K562 (cell line): ENCODE measurements around the gene PRRT2. TPM values are rescaled to one million over a fixed set of nuclear protein-coding genes. Genes with fewer than 3 reads are reported as not detected.

Experiments used
- BMI1 ChIP-seq: fragments of 150-350 bp; IDR thresholded peaks from 2 replicates; pipeline ENCODE4 v1.6.1; 2014; ENCODE audit warnings: low read length
- BRD4 ChIP-seq: fragments of 200-600 bp; sonication (generic); IDR thresholded peaks from 2 replicates; pipeline ENCODE4 v1.6.1; 2017; ENCODE audit warnings: inconsistent platforms
- CBX1 ChIP-seq: sonication (generic); IDR thresholded peaks from 2 replicates; pipeline ENCODE4 v1.6.1; 2016; ENCODE audit warnings: antibody characterized with exemption, low read depth, mild to moderate bottlenecking
- ELF1 ChIP-seq: fragments of 200-800 bp; sonication (Bioruptor generic); IDR thresholded peaks from 2 replicates; pipeline ENCODE4 v1.6.1; 2016; ENCODE audit warnings: missing genetic modification characterization, missing compliant biosample characterization
- ETV1 ChIP-seq: fragments of 450-650 bp; conservative IDR thresholded peaks from 2 replicates; pipeline ENCODE4 v1.6.1; 2016; ENCODE audit warnings: missing genetic modification characterization, control low read depth, low read depth, missing compliant biosample characterization
- FOXM1 ChIP-seq, 2 experiments: fragments of 450-650 bp in 1 of 2; sonication (generic) in 1 of 2; formaldehyde crosslinking in 1 of 2; IDR thresholded peaks; 2 replicates each; pipeline versions ENCODE4 v1.6.1 to v1.9.0; 2017 to 2022; ENCODE audit warnings: low read depth in 2 of 2, mild to moderate bottlenecking in 2 of 2, missing genetic modification reagents in 1 of 2, moderate library complexity in 1 of 2
- GATAD2A ChIP-seq: fragments of 450-650 bp; IDR thresholded peaks from 2 replicates; pipeline ENCODE4 v1.6.1; 2017
- HCFC1 ChIP-seq: IDR thresholded peaks from 2 replicates; pipeline ENCODE4 v1.6.1; 2012; ENCODE audit warnings: low read depth, low read length, improper control_type of control experiment
- IRF2 ChIP-seq: sonication (generic); formaldehyde crosslinking; IDR thresholded peaks from 2 replicates; pipeline ENCODE4 v1.8.1; 2022; ENCODE audit warnings: mild to moderate bottlenecking, missing genetic modification reagents
- JUN ChIP-seq, 2 experiments: sonication (generic) in 1 of 2; formaldehyde crosslinking in 1 of 2; IDR thresholded peaks; 2 replicates each; pipeline versions ENCODE4 v1.6.1 to v1.8.0; 2012 to 2022; ENCODE audit warnings: borderline replicate concordance in 2 of 2, mild to moderate bottlenecking in 2 of 2, improper control_type of control experiment in 1 of 2, low read depth in 1 of 2, low read length in 1 of 2, missing genetic modification reagents in 1 of 2
- MYBL2 ChIP-seq, 2 experiments: fragments of 450-650 bp in 1 of 2; sonication (generic) in 1 of 2; formaldehyde crosslinking in 1 of 2; IDR thresholded peaks; 2 replicates each; pipeline versions ENCODE4 v1.6.1 to v1.8.1; 2017 to 2022; ENCODE audit warnings: borderline replicate concordance in 1 of 2, inconsistent platforms in 1 of 2, low read depth in 1 of 2, mild to moderate bottlenecking in 1 of 2, missing genetic modification reagents in 1 of 2, moderate library complexity in 1 of 2
- POLR2AphosphoS5 ChIP-seq: IDR thresholded peaks from 2 replicates; pipeline ENCODE4 v1.6.1; 2011; ENCODE audit warnings: mild to moderate bottlenecking, low read depth, low read length, moderate library complexity; ENCODE audit not compliant: control insufficient read depth, insufficient read depth
- RB1 ChIP-seq: fragments of 450-650 bp; IDR thresholded peaks from 2 replicates; pipeline ENCODE4 v1.6.1; 2017; ENCODE audit warnings: low read depth, mild to moderate bottlenecking
- RCOR1 ChIP-seq, 2 experiments: IDR thresholded peaks; 2 replicates each; pipeline ENCODE4 v1.6.1; 2012; ENCODE audit warnings: low read depth in 2 of 2, low read length in 2 of 2, borderline replicate concordance in 1 of 2, improper control_type of control experiment in 1 of 2
- SIN3B ChIP-seq: fragments of 450-650 bp; IDR thresholded peaks from 2 replicates; pipeline ENCODE4 v1.6.1; 2017; ENCODE audit warnings: low read depth, mild to moderate bottlenecking, moderate library complexity
- STAT5B ChIP-seq: fragments of 250-450 bp; sonication (Bioruptor Pico); IDR thresholded peaks from 2 replicates; pipeline ENCODE4 v1.8.0; 2021; ENCODE audit warnings: mild to moderate bottlenecking, inconsistent platforms
- TEAD4 ChIP-seq, 2 experiments: sonication (generic) in 1 of 2; formaldehyde crosslinking in 1 of 2; IDR thresholded peaks; 2 replicates each; pipeline versions ENCODE4 v1.6.1 to v1.8.0; 2012 to 2022; ENCODE audit warnings: borderline replicate concordance in 1 of 2, inconsistent platforms in 1 of 2, low read length in 1 of 2, mild to moderate bottlenecking in 1 of 2, missing genetic modification reagents in 1 of 2
- ZNF143 ChIP-seq: sonication (generic); formaldehyde crosslinking; IDR thresholded peaks from 2 replicates; pipeline ENCODE4 v1.9.0; 2022; ENCODE audit warnings: mild to moderate bottlenecking, missing genetic modification reagents
- ZNF197 ChIP-seq: fragments of 200-800 bp; sonication (Bioruptor generic); IDR thresholded peaks from 2 replicates; pipeline ENCODE4 v1.6.1; 2016; ENCODE audit warnings: low read depth, missing genetic modification characterization, missing compliant biosample characterization
- ZNF224 ChIP-seq: sonication (generic); formaldehyde crosslinking; IDR thresholded peaks from 2 replicates; pipeline ENCODE4 v1.8.0; 2022; ENCODE audit warnings: mild to moderate bottlenecking, missing genetic modification reagents
- polyA plus RNA-seq, 8 experiments: library from polyadenylated mRNA; depleted of rRNA in 4 of 8; stranded (reverse) in 5 of 8; unstranded in 3 of 8; fragments of >200 nt; fragmentation: Nextera tagmentation in 2 of 8; fragmentation: Illumina TruSeq in 1 of 8; extraction: Ambion mirVana in 2 of 8; extraction: Trizol in 1 of 8; gene quantifications; 2 replicates each; pipeline versions ENCODE4 v1.2.1 to v1.2.3, GENCODE V29; 2011 to 2014; ENCODE audit warnings: inconsistent platforms in 1 of 8, missing spikeins in 1 of 8
- total RNA-seq, 7 experiments: library from RNA; depleted of rRNA in 6 of 7; stranded (reverse); fragments of >200 nt in 6 of 7; fragmentation: Illumina TruSeq in 2 of 7; extraction: Trizol in 2 of 7; gene quantifications; 2 replicates each; pipeline versions ENCODE4 v1.2.1 to v1.2.3, GENCODE V29; 2011 to 2021; ENCODE audit warnings: low replicate concordance in 1 of 7
- TF ChIP-seq, protein P1 (sequence below), 2 experiments: fragments of 200-800 bp in 1 of 2; sonication (Bioruptor generic) in 1 of 2; sonication (generic) in 1 of 2; formaldehyde crosslinking in 1 of 2; IDR thresholded peaks in 1 of 2; conservative IDR thresholded peaks in 1 of 2; 2 replicates each; pipeline versions ENCODE4 v1.5.0 to v1.6.1; 2016 to 2020; ENCODE audit warnings: missing compliant biosample characterization in 1 of 2, missing genetic modification characterization in 1 of 2, missing genetic modification reagents in 1 of 2
- TF ChIP-seq, protein P2 (sequence below): sonication (generic); formaldehyde crosslinking; IDR thresholded peaks from 2 replicates; pipeline ENCODE4 v1.8.1; 2023; ENCODE audit warnings: mild to moderate bottlenecking, missing genetic modification reagents

The PRRT2 gene
- total and polyA plus RNA-seq, 9 of the 15 experiments (the other 6 are each of a cell fraction or from before 2014, with no cell fraction given), result 0.11 to 1.0 (median 0.42) TPM; not detected in 2

DNA sequence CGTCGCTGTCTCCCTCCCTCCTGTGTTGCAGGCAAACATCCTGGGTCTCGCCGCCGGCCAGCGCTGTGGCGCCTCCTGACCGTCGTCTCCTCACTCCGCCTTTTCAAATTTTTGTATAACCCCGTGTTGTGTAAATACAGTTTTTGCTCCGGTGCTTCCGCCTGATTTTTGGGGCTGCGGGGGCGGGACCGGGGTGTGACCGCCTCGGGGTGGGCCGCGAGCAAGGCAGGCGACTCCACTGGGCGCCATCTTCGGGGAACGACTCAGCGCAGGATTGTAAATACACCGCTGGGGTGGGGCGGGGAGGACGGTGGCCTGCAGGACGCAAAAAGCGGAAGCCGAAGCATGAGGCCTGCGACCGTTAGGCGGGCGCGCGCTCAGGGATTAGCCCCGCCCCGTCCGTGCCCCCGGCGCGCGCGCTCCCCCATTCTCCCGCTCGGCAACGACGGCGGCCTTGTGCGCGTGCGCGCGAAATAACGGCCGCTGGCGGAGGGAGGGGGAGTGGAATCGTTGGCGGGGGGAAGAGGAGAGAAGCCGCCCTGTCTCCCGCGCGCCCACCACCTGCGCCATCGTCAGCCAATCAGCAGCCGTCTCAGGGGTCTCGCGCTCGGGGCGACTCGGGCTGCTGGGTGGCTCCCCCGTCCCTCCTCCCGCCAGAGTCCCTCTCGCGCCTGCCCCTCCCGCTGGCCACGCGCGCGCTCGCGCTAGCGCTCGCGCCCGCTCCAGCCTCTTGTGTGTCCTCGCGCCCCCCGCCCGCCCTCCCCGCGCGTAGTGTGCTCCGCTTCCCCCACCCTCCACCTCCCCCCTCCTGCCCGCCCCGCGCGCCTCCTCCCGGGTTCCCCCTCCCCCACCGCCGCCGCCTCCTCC lies 6.5 kb upstream of the PRRT2 start (continued):
- TF ChIP-seq, protein P1, sequence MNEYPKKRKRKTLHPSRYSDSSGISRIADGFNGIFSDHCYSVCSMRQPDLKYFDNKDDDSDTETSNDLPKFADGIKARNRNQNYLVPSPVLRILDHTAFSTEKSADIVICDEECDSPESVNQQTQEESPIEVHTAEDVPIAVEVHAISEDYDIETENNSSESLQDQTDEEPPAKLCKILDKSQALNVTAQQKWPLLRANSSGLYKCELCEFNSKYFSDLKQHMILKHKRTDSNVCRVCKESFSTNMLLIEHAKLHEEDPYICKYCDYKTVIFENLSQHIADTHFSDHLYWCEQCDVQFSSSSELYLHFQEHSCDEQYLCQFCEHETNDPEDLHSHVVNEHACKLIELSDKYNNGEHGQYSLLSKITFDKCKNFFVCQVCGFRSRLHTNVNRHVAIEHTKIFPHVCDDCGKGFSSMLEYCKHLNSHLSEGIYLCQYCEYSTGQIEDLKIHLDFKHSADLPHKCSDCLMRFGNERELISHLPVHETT (CRISPR knock-in tag; conservative IDR thresholded peaks at IDR 0.05 in 1 of 2, IDR thresholded peaks at IDR 0.05 in 1 of 2), result peak in 1 of 2 experiments; percentile 97; a peak in 2 of 4 replicates
- TF ChIP-seq GATAD2A (0 out of 2 replicates have a peak, but pooled peaks have one; percentile 23), TEAD4 (IDR thresholded peaks at IDR 0.05; ENCODE audit: low read length) (peak; percentile 46; the same call in 1 of the 2 replicates), TEAD4 (CRISPR knock-in tag; IDR thresholded peaks at IDR 0.05; ENCODE audit: borderline replicate concordance) (no peak), ETV1 (tag) (peak; percentile 13; the same call in 1 of the 2 replicates), RCOR1 (IDR thresholded peaks at IDR 0.05; ENCODE audit: borderline replicate concordance in 1 of 2, low read depth in 2 of 2, low read length in 2 of 2) (peak; percentile 9 to 52; a peak in 2 of 4 replicates), MYBL2 (IDR thresholded peaks at IDR 0.05; ENCODE audit: low read depth) (peak; percentile 96), MYBL2 (CRISPR knock-in tag; IDR thresholded peaks at IDR 0.05; ENCODE audit: borderline replicate concordance) (peak; percentile 93; the same call in 1 of the 2 replicates), STAT5B (CRISPR knock-in tag) (no peak), CBX1 (peak; percentile 55; the same call in 1 of the 2 replicates), RB1 (peak; percentile 97), FOXM1 (IDR thresholded peaks at IDR 0.05; ENCODE audit: low read depth) (peak; percentile 78), FOXM1 (CRISPR knock-in tag; IDR thresholded peaks at IDR 0.05; ENCODE audit: low read depth) (peak; percentile 49; the same call in 1 of the 2 replicates), JUN (IDR thresholded peaks at IDR 0.05; ENCODE audit: borderline replicate concordance, low read depth, low read length) (peak; percentile 71; the same call in 1 of the 2 replicates), JUN (CRISPR knock-in tag; IDR thresholded peaks at IDR 0.05; ENCODE audit: borderline replicate concordance) (no peak), BMI1 (no peak), IRF2 (CRISPR knock-in tag) (no peak), ZNF197 (peak; percentile 94), SIN3B (peak; percentile 81), HCFC1 (peak; percentile 74; the same call in 1 of the 2 replicates), ELF1 (tag) (peak; percentile 77), POLR2AphosphoS5 (peak; percentile 78; the same call in 1 of the 2 replicates), ZNF143 (CRISPR knock-in tag) (no peak), ZNF224 (CRISPR knock-in tag) (no peak), BRD4 (peak; percentile 73)
- TF ChIP-seq, protein P2, sequence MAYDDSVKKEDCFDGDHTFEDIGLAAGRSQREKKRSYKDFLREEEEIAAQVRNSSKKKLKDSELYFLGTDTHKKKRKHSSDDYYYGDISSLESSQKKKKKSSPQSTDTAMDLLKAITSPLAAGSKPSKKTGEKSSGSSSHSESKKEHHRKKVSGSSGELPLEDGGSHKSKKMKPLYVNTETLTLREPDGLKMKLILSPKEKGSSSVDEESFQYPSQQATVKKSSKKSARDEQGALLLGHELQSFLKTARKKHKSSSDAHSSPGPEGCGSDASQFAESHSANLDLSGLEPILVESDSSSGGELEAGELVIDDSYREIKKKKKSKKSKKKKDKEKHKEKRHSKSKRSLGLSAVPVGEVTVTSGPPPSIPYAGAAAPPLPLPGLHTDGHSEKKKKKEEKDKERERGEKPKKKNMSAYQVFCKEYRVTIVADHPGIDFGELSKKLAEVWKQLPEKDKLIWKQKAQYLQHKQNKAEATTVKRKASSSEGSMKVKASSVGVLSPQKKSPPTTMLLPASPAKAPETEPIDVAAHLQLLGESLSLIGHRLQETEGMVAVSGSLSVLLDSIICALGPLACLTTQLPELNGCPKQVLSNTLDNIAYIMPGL (CRISPR knock-in tag), result no peak
